Caco-2 (cell line): ENCODE results near the gene AFMID. TPM values are rescaled to one million over a fixed set of nuclear protein-coding genes. Genes with fewer than 3 reads are reported as not detected.

Experiments
- BruUV-seq: library from RNA; stranded (reverse); fragments of 400-500 nt; replicated peaks from 2 replicates; lab custom pipeline; 2021; lab: Mats Ljungman, UMichigan
- CTCF ChIA-PET: fragments of 300-600 bp; sonication (Branson Sonifier 250); formaldehyde crosslinking; loops from one replicate; lab custom pipeline; 2022; ENCODE audit warnings: antibody characterized with exemption; lab: Charles Lee
- POLR2A ChIA-PET: fragments of 300-600 bp; sonication (Branson Sonifier 250); formaldehyde crosslinking; loops from one replicate; lab custom pipeline; 2022; ENCODE audit warnings: antibody characterized with exemption; lab: Charles Lee
- DNase-seq, 2 experiments: peaks; one replicate each; pipeline versions ENCODE4 v3.0.0 to v3.0.0-alpha.2; 2020 to 2022
- H3K27me3 ChIP-seq: replicated peaks from 2 replicates; pipeline ENCODE4 v1.6.0; 2011; ENCODE audit warnings: low read length; ENCODE audit not compliant: control insufficient read depth, insufficient read depth
- H3K36me3 ChIP-seq: 2 replicates; pipeline ENCODE4 v1.5.1; 2011; ENCODE audit warnings: low read length; ENCODE audit not compliant: control insufficient read depth, insufficient read depth
- H3K4me1 ChIP-seq: fragments of 250-450 bp; sonication (Bioruptor Pico); 2 replicates; pipeline ENCODE4 v1.5.1; 2020; ENCODE audit warnings: mild to moderate bottlenecking
- H3K4me3 ChIP-seq: 2 replicates; pipeline ENCODE4 v1.5.1; 2011; ENCODE audit warnings: low read depth, mild to moderate bottlenecking, control low read depth, low read length
- H3K9me3 ChIP-seq: fragments of 250-450 bp; sonication (Bioruptor Pico); 2 replicates; pipeline ENCODE4 v1.5.1; 2020; ENCODE audit warnings: mild to moderate bottlenecking, moderate library complexity
- H3K27ac Mint-ChIP-seq: one replicate; pipeline ENCODE4 v1.8.0; 2022; ENCODE audit warnings: mixed read lengths; ENCODE audit not compliant: unreplicated experiment
- H3K27me3 Mint-ChIP-seq: one replicate; pipeline ENCODE4 v1.8.0; 2022; ENCODE audit warnings: mixed read lengths; ENCODE audit not compliant: insufficient read depth, unreplicated experiment
- H3K36me3 Mint-ChIP-seq: one replicate; pipeline ENCODE4 v1.8.0; 2022; ENCODE audit warnings: mild to moderate bottlenecking, mixed read lengths; ENCODE audit not compliant: insufficient read depth, unreplicated experiment
- H3K4me1 Mint-ChIP-seq: one replicate; pipeline ENCODE4 v1.8.0; 2022; ENCODE audit warnings: low read depth, mixed read lengths; ENCODE audit not compliant: unreplicated experiment
- H3K4me3 Mint-ChIP-seq: one replicate; pipeline ENCODE4 v1.8.0; 2022; ENCODE audit warnings: mild to moderate bottlenecking, moderate library complexity, mixed read lengths; ENCODE audit not compliant: unreplicated experiment
- H3K9me3 Mint-ChIP-seq: one replicate; pipeline ENCODE4 v1.8.0; 2022; ENCODE audit warnings: mixed read lengths; ENCODE audit not compliant: unreplicated experiment
- intact Hi-C: fragments of 100-400 bp; cut with micrococcal nuclease; formaldehyde crosslinking; loops from one replicate; pipeline ENCODE4 v1.10.0; 2022; ENCODE audit not compliant: unreplicated experiment
- total RNA-seq: library from RNA; stranded (reverse); gene quantifications from 2 replicates; pipeline ENCODE4 v1.2.3, GENCODE V29; 2022
- TF ChIP-seq, protein P1 (sequence below), 2 experiments: fragments of 200-600 bp in 1 of 2; IDR thresholded peaks; 1 replicate in 1 of 2; 2 replicates in 1 of 2; pipeline versions ENCODE4 v1.5.1 to v1.8.0; 2011 to 2022; ENCODE audit warnings: antibody characterized with exemption in 1 of 2, control low read depth in 1 of 2, inconsistent platforms in 1 of 2, low read depth in 1 of 2, low read length in 1 of 2, mild to moderate bottlenecking in 1 of 2, moderate library complexity in 1 of 2; ENCODE audit not compliant: insufficient read depth in 1 of 2, severe bottlenecking in 1 of 2, unreplicated experiment in 1 of 2

Gene AFMID
- total RNA-seq, 1 experiment from 2014 or later: 83.0 TPM

DNA sequence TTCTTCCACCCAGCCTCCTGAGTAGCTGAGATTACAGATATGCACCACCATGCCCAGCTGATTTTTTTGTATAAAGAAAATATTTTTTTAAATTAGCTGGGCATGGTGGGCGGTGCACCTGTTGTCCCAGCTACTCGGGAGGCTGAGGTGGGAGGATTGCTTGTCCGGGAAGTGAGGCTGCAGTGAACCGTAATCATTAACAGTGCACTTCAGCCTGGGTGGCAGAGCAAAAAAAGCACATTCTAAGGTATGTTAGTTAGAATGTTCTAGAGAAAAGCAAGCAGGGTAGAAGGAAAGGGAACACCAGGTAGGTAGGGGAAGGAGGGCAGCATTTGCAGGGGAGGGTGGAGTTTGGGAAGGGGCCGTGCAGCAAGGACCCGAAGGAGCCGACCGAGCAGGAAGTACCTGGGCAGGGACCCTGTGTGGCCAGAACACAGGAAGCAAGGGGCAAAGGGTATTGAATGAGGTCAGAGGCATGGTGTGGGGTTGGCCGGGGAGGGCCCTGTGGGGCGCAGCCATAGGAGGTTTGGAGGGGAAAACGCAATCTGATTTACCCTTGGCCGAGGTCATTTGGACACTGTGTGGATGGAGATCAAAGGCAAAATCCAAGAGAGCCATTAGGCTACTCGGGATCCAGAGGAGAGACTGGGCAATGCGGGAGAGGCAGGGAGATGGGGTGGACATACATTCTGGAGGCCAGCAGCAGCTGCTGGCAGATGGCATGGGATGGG, 38.7 kb upstream of the AFMID start:
- H3K4me3 Mint-ChIP-seq: no peak overlapping the region

DNA sequence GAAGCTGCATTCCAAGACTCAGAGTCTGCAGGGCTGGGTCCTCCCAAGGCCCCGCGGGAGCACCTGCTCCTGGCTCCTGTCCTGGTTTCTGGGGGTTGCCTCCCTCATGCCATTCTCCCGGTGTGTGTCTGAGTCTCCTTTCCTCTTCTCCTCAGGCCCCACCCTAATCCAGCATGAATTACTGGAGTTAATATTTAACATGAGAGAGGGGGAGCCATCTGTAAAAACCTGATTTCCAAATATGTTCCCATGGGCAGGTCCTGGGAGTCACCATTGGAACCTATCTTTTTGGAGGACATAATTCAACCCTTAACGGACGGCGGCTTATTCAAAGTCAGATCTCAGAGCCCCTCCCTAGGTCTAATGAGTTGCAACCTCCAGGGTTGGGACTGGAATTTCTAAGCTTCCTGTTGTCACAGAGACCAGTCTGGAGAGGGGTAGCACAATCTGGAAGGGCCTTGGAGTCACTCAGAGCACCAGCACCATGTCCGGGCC, 35.6 kb upstream of the AFMID start:
- intact Hi-C loops: loop anchor here (1.0 to 2.0 kb wide), 2 partner anchors 11 to 23 kb away; partner anchors contain the start of gene TMC6
- H3K4me1 Mint-ChIP-seq: peaks cover 18% of the 10 kb centered on the region
- H3K27ac Mint-ChIP-seq: peak overlapping the region; percentile 91
- H3K4me3 ChIP-seq: no peak overlapping the region
- DNase-seq: peak; percentile 82 to 90
- CTCF ChIA-PET: interaction anchor here (1.6 kb wide), 1 partner anchor 25 kb away, joined by 8 read pairs; no protein-coding TSS in a partner anchor
- H3K9me3 Mint-ChIP-seq: no peaks in the 10 kb centered on the region
- POLR2A ChIA-PET: interaction anchor here (0.6 to 1.0 kb wide), 2 partner anchors 10 to 35 kb away, joined by 4 to 11 read pairs; partner anchors contain the start of gene TK1
- no peaks in the 10 kb centered on the region for H3K36me3 ChIP-seq
- no peaks in the 10 kb centered on the region for H3K27me3 Mint-ChIP-seq
- BruUV-seq: no TSS peak
- peaks cover 38% of the 10 kb centered on the region for H3K4me1 ChIP-seq
- TF ChIP-seq, protein P1, sequence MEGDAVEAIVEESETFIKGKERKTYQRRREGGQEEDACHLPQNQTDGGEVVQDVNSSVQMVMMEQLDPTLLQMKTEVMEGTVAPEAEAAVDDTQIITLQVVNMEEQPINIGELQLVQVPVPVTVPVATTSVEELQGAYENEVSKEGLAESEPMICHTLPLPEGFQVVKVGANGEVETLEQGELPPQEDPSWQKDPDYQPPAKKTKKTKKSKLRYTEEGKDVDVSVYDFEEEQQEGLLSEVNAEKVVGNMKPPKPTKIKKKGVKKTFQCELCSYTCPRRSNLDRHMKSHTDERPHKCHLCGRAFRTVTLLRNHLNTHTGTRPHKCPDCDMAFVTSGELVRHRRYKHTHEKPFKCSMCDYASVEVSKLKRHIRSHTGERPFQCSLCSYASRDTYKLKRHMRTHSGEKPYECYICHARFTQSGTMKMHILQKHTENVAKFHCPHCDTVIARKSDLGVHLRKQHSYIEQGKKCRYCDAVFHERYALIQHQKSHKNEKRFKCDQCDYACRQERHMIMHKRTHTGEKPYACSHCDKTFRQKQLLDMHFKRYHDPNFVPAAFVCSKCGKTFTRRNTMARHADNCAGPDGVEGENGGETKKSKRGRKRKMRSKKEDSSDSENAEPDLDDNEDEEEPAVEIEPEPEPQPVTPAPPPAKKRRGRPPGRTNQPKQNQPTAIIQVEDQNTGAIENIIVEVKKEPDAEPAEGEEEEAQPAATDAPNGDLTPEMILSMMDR (IDR thresholded peaks at IDR 0.05; ENCODE audit: insufficient read depth in 1 of 2, low read depth in 1 of 2, low read length in 1 of 2, severe bottlenecking in 1 of 2, unreplicated experiment in 1 of 2): no peak
- H3K36me3 Mint-ChIP-seq: peaks cover 7% of the 10 kb centered on the region
- peak overlapping the region; percentile 48 for H3K4me3 Mint-ChIP-seq
- no peaks in the 10 kb centered on the region for H3K27me3 ChIP-seq
- H3K9me3 ChIP-seq: no peaks in the 10 kb centered on the region

More for the DNA sequence above, 38.7 kb upstream of the AFMID start:
- Histone ChIP-seq H3K36me3 (no peaks in the 10 kb centered on the region), H3K27me3 (no peaks in the 10 kb centered on the region), H3K4me3 (no peak overlapping the region), H3K4me1 (peaks cover 61% of the 10 kb centered on the region), H3K9me3 (no peaks in the 10 kb centered on the region)
- CTCF ChIA-PET: interaction anchor here (0.6 to 0.8 kb wide), 2 partner anchors 21 to 101 kb away, joined by 3 to 4 read pairs; no protein-coding TSS in a partner anchor
- TF ChIP-seq, protein P1 (IDR thresholded peaks at IDR 0.05; ENCODE audit: insufficient read depth in 1 of 2, low read depth in 1 of 2, low read length in 1 of 2, severe bottlenecking in 1 of 2, unreplicated experiment in 1 of 2): no peak
- DNase-seq: peak in 1 of 2 experiments; percentile 35
- POLR2A ChIA-PET: interaction anchor here (0.6 kb wide), 1 partner anchor 45 kb away, joined by 3 read pairs; no protein-coding TSS in a partner anchor
- Mint-ChIP-seq H3K27ac (peak overlapping the region; percentile 51), H3K27me3 (no peaks in the 10 kb centered on the region), H3K4me1 (peaks cover 18% of the 10 kb centered on the region), H3K36me3 (no peaks in the 10 kb centered on the region), H3K9me3 (no peaks in the 10 kb centered on the region)
- BruUV-seq: no TSS peak
- intact Hi-C loops: no loop called here

DNA sequence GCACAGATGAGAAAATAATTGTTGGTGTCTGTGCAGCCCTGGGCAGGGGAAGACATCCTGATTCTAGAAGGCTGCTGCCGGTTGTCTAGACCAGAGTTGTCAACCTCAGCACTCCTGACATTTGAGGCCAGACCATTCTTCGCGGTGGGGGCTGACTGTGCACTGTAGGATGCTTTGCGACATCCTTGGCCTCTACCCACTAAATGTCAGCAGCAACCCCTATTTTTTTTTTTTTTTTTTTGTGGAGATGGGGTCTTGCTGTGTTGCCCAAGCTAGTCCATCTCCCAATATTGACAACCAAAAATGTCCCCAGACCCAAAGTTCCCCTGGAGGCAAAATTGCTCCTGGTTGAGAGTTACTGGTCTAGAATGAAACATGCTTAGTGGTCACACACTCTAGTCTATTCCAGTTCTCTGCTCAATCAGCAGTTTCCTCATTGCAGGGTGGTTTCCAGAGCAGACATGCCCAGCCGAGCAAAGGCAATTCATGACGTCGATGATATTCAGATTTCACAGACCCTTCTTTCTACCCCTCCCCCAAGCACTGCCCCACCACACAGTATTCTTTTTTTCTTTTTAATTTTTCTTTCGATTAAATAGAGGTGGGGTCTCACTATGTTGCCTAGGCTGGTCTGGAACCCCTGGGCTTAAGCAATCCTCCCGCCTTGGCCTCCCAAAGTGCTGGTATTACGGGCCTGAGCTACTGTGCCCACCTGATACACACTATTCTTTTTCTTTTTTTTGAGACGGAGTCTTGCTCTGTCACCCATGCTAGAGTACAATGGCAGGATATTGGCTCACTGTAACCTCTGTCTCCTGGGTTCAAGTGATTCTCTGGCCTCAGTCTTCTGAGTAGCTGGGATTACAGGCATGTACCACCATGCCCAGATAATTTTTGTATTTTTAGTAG, 32.0 kb upstream of the AFMID start:
- intact Hi-C loops: no loop called here
- Mint-ChIP-seq H3K27me3 (no peaks in the 10 kb centered on the region), H3K4me1 (peaks cover 11% of the 10 kb centered on the region), H3K4me3 (no peak overlapping the region), H3K36me3 (peaks cover 7% of the 10 kb centered on the region), H3K27ac (no peak overlapping the region), H3K9me3 (no peaks in the 10 kb centered on the region)
- POLR2A ChIA-PET: no interaction called here
- H3K36me3 ChIP-seq: no peaks in the 10 kb centered on the region
- no peak overlapping the region for H3K4me3 ChIP-seq
- no peaks in the 10 kb centered on the region for H3K9me3 ChIP-seq
- CTCF ChIA-PET: interaction anchor here (0.7 kb wide), 1 partner anchor 31 kb away, joined by 5 read pairs; the partner anchor contains the start of gene TK1
- no TSS peak for BruUV-seq
- TF ChIP-seq, protein P1 (IDR thresholded peaks at IDR 0.05; ENCODE audit: insufficient read depth in 1 of 2, low read depth in 1 of 2, low read length in 1 of 2, severe bottlenecking in 1 of 2, unreplicated experiment in 1 of 2): no peak
- peaks cover 25% of the 10 kb centered on the region for H3K4me1 ChIP-seq
- DNase-seq: no peak
- no peaks in the 10 kb centered on the region for H3K27me3 ChIP-seq
